GM21515 (cell line): ENCODE results near the gene PCID2.

Source experiments
- ATAC-seq: cut with Tn5 transposase; IDR thresholded peaks from one replicate; pipeline ENCODE4 v1.9.1; 2021; ENCODE audit not compliant: unreplicated experiment

PCID2 gene

GRCh38 chr13:113150550-113151365, 57.7 kb downstream of the PCID2 start:
- ATAC-seq, result no peak

GRCh38 chr13:113149711-113150549, 58.5 kb downstream of the PCID2 start:
- ATAC-seq, result no peak

DNA sequence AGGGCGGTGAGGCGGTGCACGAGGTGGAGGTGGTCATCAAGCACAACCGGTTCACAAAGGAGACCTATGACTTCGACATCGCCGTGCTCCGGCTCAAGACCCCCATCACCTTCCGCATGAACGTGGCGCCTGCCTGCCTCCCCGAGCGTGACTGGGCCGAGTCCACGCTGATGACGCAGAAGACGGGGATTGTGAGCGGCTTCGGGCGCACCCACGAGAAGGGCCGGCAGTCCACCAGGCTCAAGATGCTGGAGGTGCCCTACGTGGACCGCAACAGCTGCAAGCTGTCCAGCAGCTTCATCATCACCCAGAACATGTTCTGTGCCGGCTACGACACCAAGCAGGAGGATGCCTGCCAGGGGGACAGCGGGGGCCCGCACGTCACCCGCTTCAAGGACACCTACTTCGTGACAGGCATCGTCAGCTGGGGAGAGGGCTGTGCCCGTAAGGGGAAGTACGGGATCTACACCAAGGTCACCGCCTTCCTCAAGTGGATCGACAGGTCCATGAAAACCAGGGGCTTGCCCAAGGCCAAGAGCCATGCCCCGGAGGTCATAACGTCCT, 59.4 kb downstream of the PCID2 start:
- no peak for ATAC-seq

DNA sequence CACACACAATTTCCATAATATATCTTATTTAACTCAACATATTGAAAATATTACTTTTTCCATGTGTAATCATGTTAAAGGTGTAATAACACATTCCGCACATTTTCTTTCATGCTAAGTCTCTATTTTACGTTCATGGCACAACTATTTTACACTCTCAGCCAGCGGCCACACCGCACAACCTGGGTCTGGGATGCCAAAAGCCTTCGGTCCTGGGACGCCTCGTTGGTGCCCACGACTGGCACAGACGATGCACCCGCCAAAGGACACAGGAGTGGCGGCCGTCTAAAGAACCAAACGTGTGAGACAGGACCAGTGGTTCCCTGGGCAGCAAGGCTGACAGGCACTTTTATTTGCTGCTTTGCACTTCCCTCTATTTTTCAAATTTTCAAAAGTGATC, 60.1 kb downstream of the PCID2 start:
- no peak for ATAC-seq

DNA sequence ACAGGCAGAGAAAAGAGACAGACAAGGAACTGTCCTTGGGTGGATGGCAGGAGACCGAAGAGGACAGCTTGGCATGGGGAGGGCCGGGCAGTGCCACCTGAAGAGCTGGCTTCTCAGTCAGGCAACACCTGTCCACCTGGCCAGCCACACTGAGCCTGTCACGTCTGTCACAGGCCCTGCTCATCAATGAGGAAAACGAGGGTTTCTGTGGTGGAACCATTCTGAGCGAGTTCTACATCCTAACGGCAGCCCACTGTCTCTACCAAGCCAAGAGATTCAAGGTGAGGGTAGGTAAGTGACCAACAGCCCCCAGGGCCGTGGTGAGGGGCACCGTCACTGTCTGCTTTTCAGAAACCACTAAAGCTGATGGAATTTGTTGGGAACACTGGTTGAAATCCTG, 61.3 kb downstream of the PCID2 start:
- no peak for ATAC-seq

- no peak for ATAC-seq
Measured at GRCh38 chr13:113146750-113147149, 61.7 kb downstream of the PCID2 start.

DNA sequence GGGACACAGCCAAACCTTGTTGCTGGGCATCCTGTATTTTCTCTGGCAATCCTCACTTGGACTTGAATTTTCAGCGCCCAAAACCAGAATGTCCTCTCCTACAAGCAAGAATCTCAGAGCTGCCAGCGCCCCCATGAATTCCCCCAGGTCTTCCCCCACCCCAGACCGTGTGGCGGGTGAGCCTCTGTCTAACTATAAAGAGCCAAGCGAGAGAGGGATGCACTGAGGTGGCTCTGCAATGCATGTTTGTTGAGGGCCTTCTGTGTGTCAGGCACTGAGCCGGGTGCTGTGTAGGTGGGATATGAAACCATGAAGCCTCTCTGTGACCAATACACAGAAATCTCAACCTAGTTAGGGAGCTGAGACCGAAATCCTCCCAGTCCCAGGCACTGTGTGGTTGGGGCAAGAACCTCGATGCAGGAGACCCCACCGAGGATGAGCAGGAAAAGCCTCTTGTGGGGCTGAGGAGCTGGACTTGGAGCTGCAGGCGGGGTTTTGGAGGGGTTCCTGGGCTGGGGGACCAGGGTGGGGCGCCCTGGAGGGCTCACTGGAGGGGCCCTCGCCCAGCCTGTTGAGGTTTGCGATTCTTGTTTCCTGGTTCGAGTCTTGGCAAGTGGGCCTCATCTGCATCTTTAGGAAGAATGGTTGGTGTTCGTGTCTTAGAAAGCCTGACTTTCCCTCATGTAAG, 62.4 kb downstream of the PCID2 start:
- no peak for ATAC-seq

GRCh38 chr13:113145496-113145895, 63.0 kb downstream of the PCID2 start:
- no peak for ATAC-seq

- ATAC-seq, result no peak
Measured at GRCh38 chr13:113144255-113144629, 64.2 kb downstream of the PCID2 start.

- no peak for ATAC-seq
Measured at GRCh38 chr13:113143466-113144254, 64.8 kb downstream of the PCID2 start.

- ATAC-seq, result no peak
Measured at GRCh38 chr13:113142876-113143275, 65.6 kb downstream of the PCID2 start.

GRCh38 chr13:113141601-113141970, 66.9 kb downstream of the PCID2 start:
- no peak for ATAC-seq

DNA sequence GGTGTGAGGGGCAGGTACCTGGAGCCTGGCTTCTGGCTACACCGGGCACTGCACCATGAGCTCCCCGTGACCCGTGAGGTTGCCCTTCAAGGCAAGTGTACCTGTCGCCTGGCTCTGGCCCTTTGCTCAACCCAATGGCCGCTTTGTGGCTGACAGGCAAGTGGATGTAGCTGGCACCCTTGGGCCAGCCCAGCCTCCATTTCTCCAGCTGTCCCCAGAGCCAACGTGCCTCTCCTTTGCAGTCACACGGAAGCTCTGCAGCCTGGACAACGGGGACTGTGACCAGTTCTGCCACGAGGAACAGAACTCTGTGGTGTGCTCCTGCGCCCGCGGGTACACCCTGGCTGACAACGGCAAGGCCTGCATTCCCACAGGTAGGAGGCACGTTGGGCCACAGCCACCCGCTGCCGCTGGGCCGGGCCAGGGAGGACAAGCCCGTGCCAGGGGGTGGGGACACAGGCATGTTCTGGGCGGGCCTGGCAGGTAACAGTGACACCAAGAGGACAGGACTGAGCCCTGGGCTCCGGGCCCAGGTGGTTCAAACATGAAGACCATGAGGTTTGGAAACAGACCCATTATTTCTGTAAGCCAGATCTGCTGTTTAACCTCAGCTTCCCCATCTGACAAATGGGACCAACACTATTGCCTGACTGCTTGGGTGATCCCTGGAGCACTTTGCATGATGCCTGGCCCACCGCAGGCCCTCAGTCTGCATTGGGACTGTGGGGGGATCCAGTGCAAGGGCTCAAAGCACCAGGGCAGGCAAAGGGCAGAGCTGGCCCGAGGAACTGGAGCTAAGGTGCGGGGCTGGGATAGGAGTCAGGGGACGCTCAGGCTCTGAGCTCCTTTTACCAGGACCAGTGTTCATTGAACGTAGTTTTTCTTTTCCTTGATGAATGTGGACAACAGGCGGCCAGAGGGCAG, 67.5 kb downstream of the PCID2 start:
- no peak for ATAC-seq

DNA sequence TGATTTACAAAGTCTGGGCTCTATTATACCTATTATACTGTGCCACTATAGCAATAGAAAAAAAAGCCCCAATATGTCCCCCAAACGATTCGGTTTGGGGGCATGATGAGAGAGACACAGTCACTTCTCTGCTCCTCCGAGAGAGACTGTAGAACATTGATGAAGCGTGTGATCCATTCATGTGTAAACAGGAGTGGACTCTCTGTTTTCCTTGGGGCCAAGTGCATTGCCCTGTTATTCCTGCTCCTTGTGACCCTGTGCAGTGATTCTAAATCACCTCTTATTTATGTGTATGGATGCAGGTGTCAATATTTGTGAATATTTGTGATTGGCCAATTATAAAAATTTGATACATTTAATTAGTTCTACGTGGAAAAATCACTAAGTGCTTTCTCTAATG, 68.9 kb downstream of the PCID2 start:
- no peak for ATAC-seq

- ATAC-seq, result no peak
Measured at GRCh38 chr13:113138792-113139551, 69.5 kb downstream of the PCID2 start.

GRCh38 chr13:113137691-113138298, 70.7 kb downstream of the PCID2 start:
- ATAC-seq, result no peak

DNA sequence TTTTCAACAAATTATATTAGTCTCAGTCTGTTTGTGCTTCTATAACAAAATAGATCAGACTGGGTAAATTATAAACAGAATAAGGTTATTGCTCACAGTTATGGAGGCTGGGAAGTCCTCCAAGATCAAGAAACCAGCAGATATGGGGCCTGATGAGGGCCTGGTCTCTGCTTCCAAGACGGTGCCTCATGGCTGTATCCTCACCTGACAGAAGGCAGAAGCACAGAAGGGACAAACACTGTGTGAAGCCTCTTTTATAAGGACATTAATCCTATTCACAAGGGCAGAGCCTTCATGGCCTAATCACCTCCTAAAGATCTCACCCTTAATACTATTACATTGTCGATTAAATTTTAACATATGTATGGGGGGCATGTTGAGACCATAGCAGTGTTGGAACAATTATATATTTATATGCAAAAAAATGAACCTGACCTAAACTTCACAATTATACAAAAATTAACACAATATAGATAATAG, 73.1 kb downstream of the PCID2 start:
- ATAC-seq, result no peak
